Mammary epithelial cell (primary cell): ENCODE data around the gene NR1I3.

ENCODE experiments used
- EZH2 ChIP-seq: IDR thresholded peaks from 2 replicates; pipeline ENCODE4 v1.6.1; 2012; ENCODE audit warnings: low read length, inconsistent platforms, borderline replicate concordance
- TF ChIP-seq, protein P1 (sequence below), 2 donors: IDR thresholded peaks in 1 of 2; conservative IDR thresholded peaks in 1 of 2; 2 replicates each; pipeline ENCODE4 v1.5.1; 2011 to 2012; ENCODE audit warnings: inconsistent platforms in 2 of 2, low read length in 2 of 2, mild to moderate bottlenecking in 2 of 2, control low read depth in 1 of 2, low read depth in 1 of 2; ENCODE audit not compliant: insufficient read depth in 1 of 2; ENCODE audit errors: extremely low read depth in 1 of 2

- TF ChIP-seq, protein P1, sequence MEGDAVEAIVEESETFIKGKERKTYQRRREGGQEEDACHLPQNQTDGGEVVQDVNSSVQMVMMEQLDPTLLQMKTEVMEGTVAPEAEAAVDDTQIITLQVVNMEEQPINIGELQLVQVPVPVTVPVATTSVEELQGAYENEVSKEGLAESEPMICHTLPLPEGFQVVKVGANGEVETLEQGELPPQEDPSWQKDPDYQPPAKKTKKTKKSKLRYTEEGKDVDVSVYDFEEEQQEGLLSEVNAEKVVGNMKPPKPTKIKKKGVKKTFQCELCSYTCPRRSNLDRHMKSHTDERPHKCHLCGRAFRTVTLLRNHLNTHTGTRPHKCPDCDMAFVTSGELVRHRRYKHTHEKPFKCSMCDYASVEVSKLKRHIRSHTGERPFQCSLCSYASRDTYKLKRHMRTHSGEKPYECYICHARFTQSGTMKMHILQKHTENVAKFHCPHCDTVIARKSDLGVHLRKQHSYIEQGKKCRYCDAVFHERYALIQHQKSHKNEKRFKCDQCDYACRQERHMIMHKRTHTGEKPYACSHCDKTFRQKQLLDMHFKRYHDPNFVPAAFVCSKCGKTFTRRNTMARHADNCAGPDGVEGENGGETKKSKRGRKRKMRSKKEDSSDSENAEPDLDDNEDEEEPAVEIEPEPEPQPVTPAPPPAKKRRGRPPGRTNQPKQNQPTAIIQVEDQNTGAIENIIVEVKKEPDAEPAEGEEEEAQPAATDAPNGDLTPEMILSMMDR (conservative IDR thresholded peaks at IDR 0.05 in 1 of 2, IDR thresholded peaks at IDR 0.05 in 1 of 2; ENCODE audit: extremely low read depth in 1 of 2, insufficient read depth in 1 of 2, low read depth in 1 of 2, low read length in 2 of 2), result peak in 1 of 2 donors; percentile 20
- no peak for TF ChIP-seq EZH2
Observed at GRCh38 chr1:161201836-161202712, 35.9 kb downstream of the NR1I3 start, which contains the start of gene NDUFS2.
